Testis (tissue), 3 donors: ENCODE measurements around the gene MKI67. TPM values are rescaled to one million over a fixed set of nuclear protein-coding genes. Genes with fewer than 3 reads are reported as not detected.

Experiments
- DNase-seq: peaks from one replicate; pipeline ENCODE4 v3.0.0-alpha.2; 2019
- H3K27ac ChIP-seq, 2 donors: fragments of 200-600 bp; sonication (generic); one replicate each; pipeline ENCODE4 v1.5.1; 2019
- H3K27me3 ChIP-seq: fragments of 200-600 bp; sonication (generic); one replicate; pipeline ENCODE4 v1.5.1; 2019
- H3K36me3 ChIP-seq: fragments of 200-600 bp; sonication (generic); one replicate; pipeline ENCODE4 v1.5.1; 2017; ENCODE audit warnings: low read depth; ENCODE audit errors: missing control alignments
- H3K4me1 ChIP-seq: fragments of 200-600 bp; sonication (generic); one replicate; pipeline ENCODE4 v1.5.1; 2019
- H3K4me3 ChIP-seq, 2 donors: fragments of 200-600 bp; sonication (generic); one replicate each; pipeline ENCODE4 v1.5.1; 2017 to 2019
- H3K9me3 ChIP-seq: fragments of 200-600 bp; sonication (generic); one replicate; pipeline ENCODE4 v1.5.1; 2017
- CTCF ChIP-seq, 3 experiments: fragments of 450-650 bp in 2 of 3; fragments of 200-600 bp in 1 of 3; sonication (generic) in 1 of 3; IDR thresholded peaks; one replicate each; pipeline ENCODE4 v1.5.1; 2016 to 2019; ENCODE audit warnings: antibody characterized with exemption in 3 of 3, mild to moderate bottlenecking in 2 of 3, moderate library complexity in 1 of 3
- POLR2A ChIP-seq: fragments of 450-650 bp; IDR thresholded peaks from one replicate; pipeline ENCODE4 v1.6.1; 2017; ENCODE audit warnings: antibody characterized with exemption, mild to moderate bottlenecking, moderate library complexity
- WGBS, 2 donors: methylation state at CpG; one replicate each; pipeline ENCODE4 v1.1.5; 2018; 5-methylcytosine and 5-hydroxymethylcytosine counted together
- intact Hi-C: fragments of 100-400 bp; cut with DNase I; formaldehyde crosslinking; loops from one replicate; pipeline ENCODE4 v1.15.1; 2023; ENCODE audit warnings: low total_unique reads
- polyA plus RNA-seq: library from polyadenylated mRNA; stranded (reverse); fragments of 350-450 nt; fragmentation: Illumina TruSeq; extraction: RNeasy Lipid Tissue Mini Kit (QIAGEN cat#74804); gene quantifications from one replicate; pipeline ENCODE4 v1.2.3, GENCODE V29; 2014; ENCODE audit warnings: low read depth, low replicate concordance; ENCODE audit not compliant: insufficient read depth
- total RNA-seq, 2 donors: library from RNA; depleted of rRNA; stranded (reverse); fragments of >200 nt; gene quantifications; one replicate each; pipeline ENCODE4 v1.2.3, GENCODE V29; 2016

The MKI67 gene
- total and polyA plus RNA-seq, 3 donors from 2014 or later: 4.0 to 7.2 (median 4.5) TPM

GRCh38 chr10:128058750-128059134 lies 67.5 kb downstream of the MKI67 start:
- Histone ChIP-seq H3K4me1 (no peaks in the 10 kb centered on the region), H3K27ac (no peak overlapping the region), H3K9me3 (no peaks in the 10 kb centered on the region), H3K4me3 (no peak overlapping the region), H3K36me3 (no peaks in the 10 kb centered on the region), H3K27me3 (no peaks in the 10 kb centered on the region)
- intact Hi-C loops: no loop called here
- no peak for DNase-seq
- no peak for TF ChIP-seq CTCF (IDR thresholded peaks at IDR 0.05)
- TF ChIP-seq POLR2A: no peak

- 89 to 93% methylated on average over 9 of the region's 9 CpGs for WGBS, 2 donors
- no peaks in the 10 kb centered on the region for H3K36me3 ChIP-seq
- H3K27ac ChIP-seq: no peak overlapping the region
- no peak overlapping the region for H3K4me3 ChIP-seq
- intact Hi-C loops: no loop called here
- H3K9me3 ChIP-seq: no peaks in the 10 kb centered on the region
- no peak for TF ChIP-seq POLR2A
- TF ChIP-seq CTCF (IDR thresholded peaks at IDR 0.05): no peak
- no peak for DNase-seq
- H3K27me3 ChIP-seq: no peaks in the 10 kb centered on the region
- no peaks in the 10 kb centered on the region for H3K4me1 ChIP-seq
Measured at GRCh38 chr10:128058106-128058749, 68.0 kb downstream of the MKI67 start.

GRCh38 chr10:128056303-128057050 lies 69.7 kb downstream of the MKI67 start:
- Histone ChIP-seq H3K27ac (no peak overlapping the region), H3K4me1 (no peaks in the 10 kb centered on the region), H3K36me3 (no peaks in the 10 kb centered on the region), H3K4me3 (no peak overlapping the region), H3K27me3 (no peaks in the 10 kb centered on the region), H3K9me3 (no peaks in the 10 kb centered on the region)
- no peak for DNase-seq
- WGBS, 2 donors: 81 to 82% methylated on average over 16 to 17 of the region's 17 CpGs
- TF ChIP-seq CTCF (IDR thresholded peaks at IDR 0.05) (no peak), POLR2A (no peak)
- intact Hi-C loops: no loop called here

GRCh38 chr10:128055061-128055868 lies 71.0 kb downstream of the MKI67 start:
- H3K4me1 ChIP-seq: no peaks in the 10 kb centered on the region
- no peaks in the 10 kb centered on the region for H3K36me3 ChIP-seq
- H3K9me3 ChIP-seq: no peaks in the 10 kb centered on the region
- no peak overlapping the region for H3K4me3 ChIP-seq
- intact Hi-C loops: no loop called here
- H3K27me3 ChIP-seq: no peaks in the 10 kb centered on the region
- no peak overlapping the region for H3K27ac ChIP-seq
- no peak for TF ChIP-seq POLR2A
- no peak for TF ChIP-seq CTCF (IDR thresholded peaks at IDR 0.05)
- no peak for DNase-seq
- WGBS, 2 donors: 93 to 96% methylated on average over 19 to 25 of the region's 25 CpGs
